NCI-H510A (cell line): Measurements from ENCODE around the gene LHFPL4.
"Not testable (repeated sequence)": the region's sequence is repeated elsewhere in the genome, so short reads cannot be mapped to it uniquely, and the experiment has no call there.

Experiments
- DNase-seq: peaks from one replicate; lab custom pipeline; 2025; lab: John Stamatoyannopoulos, UW

The LHFPL4 gene

GRCh38 chr3:9553021-9553947 lies at the start of gene LHFPL4:
TSS of gene LHFPL4 (minus strand) at chr3:9553822. CDS start at chr3:9552679, 1,143 bp downstream.
- DNase-seq = peak; percentile 4

- DNase-seq = no peak
Observed at GRCh38 chr3:9602620-9603019, 49.0 kb upstream of the LHFPL4 start.

DNA sequence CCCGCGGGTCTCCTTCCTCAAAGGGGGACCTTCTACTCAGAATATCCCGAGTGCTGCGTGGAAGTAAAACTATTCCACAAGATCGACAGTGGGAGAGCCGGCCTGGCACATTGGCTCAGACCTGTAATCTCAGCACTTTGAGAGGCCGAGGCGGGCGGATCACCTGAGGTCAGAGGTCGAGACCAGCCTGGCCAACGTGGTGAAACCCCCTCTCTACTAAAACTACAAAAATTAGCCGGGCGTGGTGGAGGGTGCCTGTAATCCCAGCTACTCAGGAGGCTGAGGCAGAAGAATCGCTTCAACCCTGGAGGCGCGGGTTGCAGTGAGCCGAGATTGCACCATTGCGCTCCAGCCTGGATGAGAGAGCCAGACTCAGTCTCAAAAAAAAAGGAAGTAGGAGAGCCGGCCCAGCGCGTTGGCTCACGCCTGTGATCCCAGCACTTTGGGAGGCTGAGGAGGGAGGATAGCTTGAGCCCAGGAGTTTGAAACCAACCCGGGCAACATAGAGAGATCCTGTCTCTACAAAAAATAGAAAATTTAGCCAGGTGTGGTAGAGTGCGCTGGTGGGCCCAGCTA lies 47.5 kb upstream of the LHFPL4 start:
- DNase-seq = not testable (repeated sequence)

- DNase-seq = peak; percentile 56
Observed at GRCh38 chr3:9600597-9600996, 47.0 kb upstream of the LHFPL4 start.

GRCh38 chr3:9598783-9599387 lies 45.3 kb upstream of the LHFPL4 start:
- no peak for DNase-seq

- no peak for DNase-seq
Observed at GRCh38 chr3:9595877-9596276, 42.3 kb upstream of the LHFPL4 start.

- not testable (repeated sequence) for DNase-seq
Observed at GRCh38 chr3:9591781-9592180, 38.2 kb upstream of the LHFPL4 start.

GRCh38 chr3:9590282-9590791 lies 36.7 kb upstream of the LHFPL4 start:
- DNase-seq = no peak

GRCh38 chr3:9583792-9584191 lies 30.2 kb upstream of the LHFPL4 start:
- DNase-seq = no peak

GRCh38 chr3:9583371-9583770 lies 29.7 kb upstream of the LHFPL4 start:
- DNase-seq = no peak

DNA sequence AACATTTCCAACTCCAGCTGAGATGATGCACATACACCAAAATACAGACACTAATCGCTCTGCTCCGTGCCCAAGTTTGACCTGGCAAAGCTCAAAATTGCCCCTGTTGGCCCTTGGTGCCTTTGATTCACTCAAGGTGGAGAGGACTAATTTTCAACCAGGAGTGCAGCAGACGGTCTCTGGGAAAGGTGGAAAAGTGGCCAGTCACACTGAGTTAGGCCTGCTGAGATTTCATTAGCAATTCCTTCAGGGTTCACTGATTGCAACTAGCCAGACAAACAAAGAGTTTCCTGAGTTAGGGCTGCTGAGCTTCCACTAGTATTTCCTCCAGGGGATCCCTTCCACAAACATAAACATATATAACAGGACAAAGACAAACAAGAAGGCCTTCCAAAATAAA lies 28.7 kb upstream of the LHFPL4 start:
- DNase-seq = no peak

DNA sequence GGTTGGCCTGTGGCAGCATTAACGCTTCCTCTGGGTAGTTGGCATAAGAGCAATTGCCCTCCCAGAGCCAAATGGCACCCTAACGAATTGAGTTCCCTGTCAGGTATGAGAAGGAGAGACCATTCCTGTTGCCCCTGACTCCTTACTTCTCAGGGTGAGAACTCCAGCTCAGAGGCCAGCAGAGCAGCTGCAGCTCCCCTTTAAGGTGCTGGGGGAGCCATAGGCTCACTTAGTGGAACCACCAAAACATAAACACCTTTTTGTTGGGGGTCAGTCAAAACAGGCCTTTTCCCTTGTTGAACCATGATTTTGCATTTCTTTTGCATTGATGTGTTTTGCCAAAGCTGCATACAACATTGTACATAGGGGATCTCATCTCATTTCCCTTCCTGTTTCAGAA lies 28.1 kb upstream of the LHFPL4 start:
- no peak for DNase-seq

- DNase-seq = no peak
Observed at GRCh38 chr3:9569054-9569453, 15.4 kb upstream of the LHFPL4 start.

DNA sequence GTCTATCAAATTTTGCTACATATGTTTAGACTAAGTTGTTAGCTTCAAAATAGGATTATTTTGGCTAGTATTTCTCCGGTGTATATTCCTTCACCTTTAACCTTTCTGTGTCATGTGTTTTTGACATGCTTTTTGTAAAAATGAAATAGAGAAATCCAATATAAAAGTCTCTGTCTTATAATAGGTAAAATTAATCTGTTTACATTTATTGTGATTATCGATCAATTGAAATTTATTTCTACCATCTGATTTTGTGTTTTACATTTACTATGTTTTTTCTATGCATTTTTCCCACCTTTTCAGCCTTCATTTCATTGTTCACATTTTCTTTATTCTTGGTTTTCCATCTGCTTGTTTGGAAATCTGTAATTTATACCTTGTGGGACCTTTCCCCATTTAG lies 11.7 kb upstream of the LHFPL4 start:
- no peak for DNase-seq

DNA sequence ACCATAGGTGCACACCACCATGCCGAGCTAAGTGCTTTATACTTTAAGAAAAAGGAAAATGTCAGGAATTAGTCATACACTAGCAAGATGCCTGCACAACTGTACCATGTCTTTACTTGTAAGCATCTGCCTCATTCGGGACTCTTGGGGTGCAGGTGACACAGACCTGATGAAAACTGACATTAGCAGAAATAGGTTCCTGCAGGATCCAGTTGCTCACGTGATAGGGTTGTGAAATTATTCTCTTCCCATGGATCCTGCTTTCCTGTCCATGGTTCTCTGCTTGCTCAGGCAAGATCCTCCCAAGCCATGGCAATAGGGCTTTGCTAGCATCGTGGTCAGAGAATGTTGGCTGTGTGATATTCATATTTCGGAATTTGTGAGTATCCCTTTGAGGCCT lies 10.2 kb upstream of the LHFPL4 start:
- DNase-seq = no peak

- not testable (repeated sequence) for DNase-seq
Observed at GRCh38 chr3:9560056-9560455, 6.4 kb upstream of the LHFPL4 start.

DNA sequence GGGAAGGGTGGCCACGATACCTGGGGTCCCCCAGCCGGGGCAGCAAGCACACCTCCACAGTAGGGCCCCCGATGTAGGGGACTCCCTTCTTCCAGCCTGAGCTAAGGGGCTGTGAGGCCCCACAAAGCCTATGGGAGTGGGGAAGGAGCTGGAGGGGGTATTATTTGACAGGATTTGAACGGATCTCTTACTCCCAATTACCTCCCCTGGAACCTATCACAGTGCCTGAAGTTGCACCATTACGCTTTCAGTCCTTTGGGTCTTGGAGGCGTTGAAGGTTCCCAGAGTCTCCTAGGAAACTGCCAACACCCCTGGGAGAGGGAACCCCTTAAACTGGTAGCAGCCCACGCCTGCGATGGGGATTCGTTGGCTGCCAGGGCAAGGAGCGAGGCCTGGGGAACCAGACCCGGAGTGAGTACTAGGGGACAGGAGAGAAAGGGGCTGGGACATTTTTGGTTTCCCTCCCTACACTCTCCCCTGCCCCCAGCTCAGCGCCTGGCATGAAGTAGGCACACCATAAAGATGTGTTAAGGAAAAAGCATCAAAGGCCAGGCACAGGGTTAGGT lies 409 bp upstream of the LHFPL4 start:
- DNase-seq = no peak

DNA sequence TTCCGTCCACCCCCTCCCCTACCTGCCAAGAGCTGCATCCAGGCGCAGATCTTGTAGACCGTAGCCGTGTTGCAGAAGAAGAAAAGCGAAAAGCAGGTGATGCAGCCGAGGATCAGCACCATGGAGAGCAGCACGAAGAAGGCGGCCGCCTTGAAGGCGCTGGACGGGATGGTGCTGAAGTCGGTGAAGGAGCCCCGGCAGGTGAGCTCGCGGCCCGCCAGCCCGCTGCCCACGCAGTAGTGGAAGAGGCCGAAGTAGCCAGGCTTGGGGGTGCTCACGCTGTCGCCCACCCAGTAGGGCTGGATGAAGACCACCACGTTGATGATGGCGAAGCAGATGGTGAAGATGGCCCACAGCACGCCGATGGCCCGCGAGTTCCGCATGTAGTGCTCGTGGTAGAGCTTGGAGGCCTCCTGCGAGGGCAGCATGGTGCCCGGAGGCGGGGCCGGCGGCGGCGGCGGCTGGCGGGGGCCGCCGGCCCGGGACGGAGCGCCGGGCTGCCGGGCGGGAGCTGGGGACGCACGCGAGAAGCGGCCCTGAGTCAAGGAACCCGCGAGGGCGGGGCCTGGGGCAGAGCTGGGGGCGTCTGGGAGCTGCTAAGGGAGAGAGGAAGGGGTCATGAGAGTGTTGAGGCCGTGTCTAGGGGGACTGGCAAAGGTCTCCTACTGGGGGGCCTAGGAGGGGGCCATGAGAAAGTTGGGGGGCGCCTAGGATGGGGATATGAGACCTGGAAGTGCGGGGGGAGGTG lies 1.2 kb downstream of the LHFPL4 start:
- peak; percentile 34 for DNase-seq

- no peak for DNase-seq
Observed at GRCh38 chr3:9550999-9551398, 2.6 kb downstream of the LHFPL4 start.

- DNase-seq = no peak
Observed at GRCh38 chr3:9549600-9549999, 4.0 kb downstream of the LHFPL4 start.

DNA sequence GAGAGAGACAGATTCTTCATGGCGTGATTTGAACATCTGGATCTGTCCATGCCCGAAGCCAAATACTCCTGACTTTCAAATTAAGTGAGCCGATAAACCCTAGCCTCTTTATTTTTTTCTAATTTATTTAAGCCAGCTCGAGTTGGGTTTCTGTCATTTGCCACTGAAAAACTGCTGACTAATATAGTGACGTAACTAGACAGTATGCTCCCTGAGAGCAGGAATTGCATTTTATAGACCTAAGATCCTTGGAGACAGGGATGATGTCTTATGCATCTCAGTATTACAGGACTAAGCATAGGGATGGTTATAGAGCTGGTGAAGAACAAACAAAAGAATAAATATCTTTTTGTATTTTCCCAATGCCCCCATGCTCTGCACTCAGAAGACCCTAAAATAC lies 4.6 kb downstream of the LHFPL4 start:
- DNase-seq = no peak

DNA sequence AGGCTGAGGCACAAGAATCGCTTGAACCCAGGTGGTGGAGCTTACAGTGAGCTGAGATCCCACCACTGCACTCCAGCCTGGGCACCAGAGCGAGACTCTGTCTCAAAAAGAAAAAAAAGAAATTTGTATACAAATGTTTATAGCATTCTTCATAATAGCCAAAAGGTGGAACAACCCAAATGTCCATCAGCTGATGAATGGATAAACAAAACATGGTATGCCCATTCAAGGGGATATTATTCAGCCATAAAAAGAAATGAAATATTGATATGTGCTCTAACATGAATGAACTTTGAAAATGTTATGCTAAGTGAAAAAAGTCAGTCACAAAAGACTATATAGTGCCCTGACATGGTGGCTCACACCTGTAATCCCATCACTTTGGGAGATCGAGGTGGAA lies 11.4 kb downstream of the LHFPL4 start:
- no peak for DNase-seq
